Measurements from ENCODE around the gene GRAMD1B.

GRAMD1B gene

GRCh38 chr11:123562158-123562557, 132.1 kb downstream of the GRAMD1B start:
- Histone ChIP-seq H3K27ac (no peak overlapping the region), H3K9me3 (no peaks in the 10 kb centered on the region), H3K36me3 (no peaks in the 10 kb centered on the region), H3K4me3 (ENCODE audit: low read depth in 1 of 2, low read length in 1 of 2) (no peak overlapping the region), H3K27me3 (no peaks in the 10 kb centered on the region), H3K4me1 (ENCODE audit: control insufficient read depth in 1 of 2, insufficient read depth in 1 of 2, low read depth in 1 of 2, low read length in 1 of 2) (peaks cover 6 to 23% of the 10 kb centered on the region in 2 experiments)
- TF ChIP-seq CTCF (IDR thresholded peaks at IDR 0.05) = no peak

DNA sequence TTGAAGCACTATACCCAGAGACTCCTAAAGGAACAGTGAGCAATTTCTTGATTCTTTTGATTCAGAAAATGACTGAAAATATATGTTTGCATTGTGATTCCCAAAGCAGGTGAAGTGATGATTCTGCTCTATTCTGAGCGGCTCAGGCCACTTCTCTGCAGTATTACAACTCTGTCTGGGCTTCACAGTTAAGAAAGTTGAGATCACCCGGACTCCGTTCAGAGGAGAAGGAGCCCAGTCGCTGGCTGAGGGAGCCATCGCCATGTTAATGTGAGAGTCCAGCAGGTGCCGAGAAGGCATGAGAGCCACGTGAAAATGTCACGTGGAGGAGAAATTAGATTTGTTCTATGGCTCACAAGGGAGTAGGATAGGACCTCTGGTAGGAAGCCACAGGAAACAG, 132.8 kb downstream of the GRAMD1B start:
- Histone ChIP-seq H3K27ac (no peak overlapping the region), H3K36me3 (no peaks in the 10 kb centered on the region), H3K4me3 (ENCODE audit: low read depth in 1 of 2, low read length in 1 of 2) (no peak overlapping the region), H3K4me1 (ENCODE audit: control insufficient read depth in 1 of 2, insufficient read depth in 1 of 2, low read depth in 1 of 2, low read length in 1 of 2) (peaks cover 6 to 23% of the 10 kb centered on the region in 2 experiments), H3K9me3 (no peaks in the 10 kb centered on the region), H3K27me3 (no peaks in the 10 kb centered on the region)
- TF ChIP-seq CTCF (IDR thresholded peaks at IDR 0.05) = no peak

- no peak for TF ChIP-seq CTCF (IDR thresholded peaks at IDR 0.05)
- no peaks in the 10 kb centered on the region for H3K9me3 ChIP-seq
These were observed 134.2 kb downstream of the GRAMD1B start for GRCh38 chr11:123564221-123564620.

DNA sequence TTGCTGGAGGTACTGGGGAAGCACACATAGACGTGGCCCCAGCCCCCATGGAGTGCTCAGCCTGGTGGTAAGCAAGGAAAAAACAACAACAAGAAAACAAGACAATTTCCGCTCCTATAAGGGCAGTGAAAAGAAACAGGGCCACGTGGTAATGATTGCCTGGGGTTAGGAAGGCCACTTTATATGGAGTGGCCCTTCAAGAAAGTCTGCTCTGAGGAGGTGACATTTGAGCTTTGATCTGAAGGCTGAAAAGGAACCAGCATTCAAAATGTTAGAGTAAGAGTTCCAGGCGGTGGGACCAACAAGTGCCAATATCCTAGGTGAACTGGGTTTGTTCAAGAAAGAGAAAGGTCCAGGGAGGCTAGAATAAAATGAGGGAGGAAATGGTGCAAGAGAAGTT, 136.8 kb downstream of the GRAMD1B start:
- peaks cover 11 to 25% of the 10 kb centered on the region in 2 experiments for H3K4me1 ChIP-seq (ENCODE audit: control insufficient read depth in 1 of 2, insufficient read depth in 1 of 2, low read depth in 1 of 2, low read length in 1 of 2)
- H3K27me3 ChIP-seq = no peaks in the 10 kb centered on the region
- H3K4me3 ChIP-seq (ENCODE audit: low read depth in 1 of 2, low read length in 1 of 2) = no peak overlapping the region
- TF ChIP-seq CTCF (IDR thresholded peaks at IDR 0.05) = no peak
- H3K9me3 ChIP-seq = no peaks in the 10 kb centered on the region
- no peaks in the 10 kb centered on the region for H3K36me3 ChIP-seq
- no peak overlapping the region for H3K27ac ChIP-seq

More at GRCh38 chr11:123564221-123564620, 134.2 kb downstream of the GRAMD1B start:
- no peaks in the 10 kb centered on the region for H3K27me3 ChIP-seq
- no peak overlapping the region for H3K4me3 ChIP-seq (ENCODE audit: low read depth in 1 of 2, low read length in 1 of 2)
- no peaks in the 10 kb centered on the region for H3K36me3 ChIP-seq
- peak overlapping the region; percentile 46 for H3K27ac ChIP-seq
- peaks cover 6 to 23% of the 10 kb centered on the region in 2 experiments for H3K4me1 ChIP-seq (ENCODE audit: control insufficient read depth in 1 of 2, insufficient read depth in 1 of 2, low read depth in 1 of 2, low read length in 1 of 2)

- Histone ChIP-seq H3K4me3 (ENCODE audit: low read depth in 1 of 2, low read length in 1 of 2) (no peak overlapping the region), H3K4me1 (ENCODE audit: control insufficient read depth in 1 of 2, insufficient read depth in 1 of 2, low read depth in 1 of 2, low read length in 1 of 2) (peaks cover 11 to 25% of the 10 kb centered on the region in 2 experiments), H3K27me3 (no peaks in the 10 kb centered on the region), H3K27ac (no peak overlapping the region), H3K36me3 (no peaks in the 10 kb centered on the region), H3K9me3 (no peaks in the 10 kb centered on the region)
- no peak for TF ChIP-seq CTCF (IDR thresholded peaks at IDR 0.05)
These were observed 137.4 kb downstream of the GRAMD1B start for GRCh38 chr11:123567466-123567865.

All from neutrophil (primary cell).